ENCODE data around the gene CNGB1.
A peak's percentile ranks its signal among the peaks of the same experiment; 100 is the strongest.
"Not testable (repeated sequence)": the region's sequence is repeated elsewhere in the genome, so short reads cannot be mapped to it uniquely, and the experiment has no call there.

CNGB1 gene

DNA sequence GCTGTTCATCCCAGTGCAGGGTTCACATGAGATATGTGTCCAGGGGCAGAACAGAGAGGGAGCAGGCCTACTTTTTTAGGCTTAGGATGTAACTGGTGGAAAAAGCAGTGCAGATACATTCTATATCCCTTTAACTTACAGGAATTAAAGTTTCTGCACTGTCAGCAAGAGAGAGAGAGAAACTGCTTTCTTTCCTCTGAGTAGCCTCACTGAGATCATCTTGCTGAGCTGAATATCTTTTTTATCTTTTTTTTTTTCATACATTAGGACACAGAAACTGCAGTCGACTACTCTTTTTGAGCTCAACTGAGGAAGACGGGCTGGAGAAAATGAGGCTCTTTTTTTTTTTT lies 50.1 kb downstream of the CNGB1 start:
- no peak for DNase-seq (ENCODE audit: low read depth)
- no peak overlapping the region for H3K4me3 ChIP-seq (ENCODE audit: low read depth, low read length)
- TF ChIP-seq CTCF (conservative IDR thresholded peaks at IDR 0.05; ENCODE audit: low read depth, low read length), result no peak

DNA sequence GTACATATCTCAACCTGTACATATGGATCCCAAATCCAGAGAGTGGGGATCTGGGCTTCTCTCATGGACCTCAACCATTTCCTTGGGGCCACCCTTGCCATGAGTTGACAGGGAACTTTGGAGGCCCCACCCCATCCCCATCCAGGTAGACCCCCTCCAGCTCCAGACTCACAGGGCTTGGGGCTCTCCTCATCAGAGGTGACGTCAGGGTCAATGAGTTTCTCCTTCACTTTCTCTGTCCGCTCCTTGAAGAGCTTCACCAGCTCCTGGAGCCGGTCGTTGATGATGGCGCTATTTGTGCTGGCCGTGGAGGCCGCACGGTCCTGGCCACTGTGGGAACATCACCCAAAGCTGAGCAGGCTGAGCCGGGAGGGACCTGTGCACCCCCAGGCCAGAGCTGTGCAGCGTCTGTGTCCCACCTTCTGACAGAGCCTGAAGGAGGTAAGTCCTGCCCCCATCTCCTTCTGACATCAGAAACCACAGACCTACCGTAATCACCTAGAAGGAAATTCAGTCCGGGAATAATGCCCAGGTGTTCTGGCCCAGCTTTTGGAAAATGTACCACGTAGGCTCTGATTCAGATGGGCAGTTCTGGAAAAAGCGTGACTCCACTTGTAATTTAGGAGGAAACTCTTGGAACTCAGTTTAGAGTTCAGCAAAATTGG lies 50.6 kb downstream of the CNGB1 start:
- no peak for TF ChIP-seq CTCF (conservative IDR thresholded peaks at IDR 0.05; ENCODE audit: low read depth, low read length)
- DNase-seq (ENCODE audit: low read depth), result no peak
- H3K4me3 ChIP-seq (ENCODE audit: low read depth, low read length), result no peak overlapping the region

- TF ChIP-seq CTCF (conservative IDR thresholded peaks at IDR 0.05; ENCODE audit: low read depth, low read length), result no peak
- no peak overlapping the region for H3K4me3 ChIP-seq (ENCODE audit: low read depth, low read length)
- no peak for DNase-seq (ENCODE audit: low read depth)
These were observed 51.9 kb downstream of the CNGB1 start for GRCh38 chr16:57918994-57919393.

GRCh38 chr16:57918444-57918843 lies 52.5 kb downstream of the CNGB1 start:
- no peak for TF ChIP-seq CTCF (conservative IDR thresholded peaks at IDR 0.05; ENCODE audit: low read depth, low read length)
- no peak for DNase-seq (ENCODE audit: low read depth)
- no peak overlapping the region for H3K4me3 ChIP-seq (ENCODE audit: low read depth, low read length)

GRCh38 chr16:57917929-57918328 lies 53.0 kb downstream of the CNGB1 start:
- H3K4me3 ChIP-seq (ENCODE audit: low read depth, low read length); DNase-seq (ENCODE audit: low read depth): not testable (repeated sequence)

- not testable (repeated sequence) for DNase-seq (ENCODE audit: low read depth)
These were observed 53.4 kb downstream of the CNGB1 start for GRCh38 chr16:57917489-57917888.

DNA sequence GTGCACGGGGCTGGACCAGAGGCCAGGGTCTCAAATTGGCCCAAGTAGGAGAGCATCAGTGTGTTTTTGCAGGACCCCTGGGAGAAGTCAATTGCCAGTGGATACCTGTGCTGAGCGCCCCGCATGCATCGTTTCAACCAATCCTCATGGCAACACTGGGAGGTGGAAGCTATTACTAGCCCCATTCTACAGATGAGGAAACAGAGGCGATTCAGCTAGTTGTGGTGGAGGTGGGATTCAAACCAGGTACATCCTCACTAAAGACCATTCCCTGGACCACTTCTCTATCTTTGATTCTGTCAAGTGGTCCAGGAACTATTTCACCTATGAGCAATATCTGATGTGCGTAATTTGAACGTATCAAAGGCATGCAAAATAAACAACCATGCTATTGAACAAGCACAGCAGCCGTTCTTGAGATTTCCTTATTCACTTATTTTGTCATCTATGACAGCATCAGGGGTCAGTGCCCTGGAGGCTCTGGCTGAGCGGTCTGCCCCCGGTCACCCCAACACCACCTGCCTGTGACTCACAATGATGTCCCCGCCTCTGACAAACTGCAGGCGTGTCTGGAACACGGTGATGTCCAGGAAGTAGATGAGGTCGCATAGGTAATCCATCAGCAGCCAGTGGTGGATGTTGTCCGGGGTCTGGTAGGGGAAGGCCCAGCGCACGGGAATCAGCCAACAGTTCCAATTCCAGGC lies 54.0 kb downstream of the CNGB1 start:
- no peak overlapping the region for H3K4me3 ChIP-seq (ENCODE audit: low read depth, low read length)
- DNase-seq (ENCODE audit: low read depth), result peak; percentile 28
- TF ChIP-seq CTCF (conservative IDR thresholded peaks at IDR 0.05; ENCODE audit: low read depth, low read length), result no peak

More at GRCh38 chr16:57917489-57917888, 53.4 kb downstream of the CNGB1 start:
- H3K4me3 ChIP-seq (ENCODE audit: low read depth, low read length), result not testable (repeated sequence)

DNA sequence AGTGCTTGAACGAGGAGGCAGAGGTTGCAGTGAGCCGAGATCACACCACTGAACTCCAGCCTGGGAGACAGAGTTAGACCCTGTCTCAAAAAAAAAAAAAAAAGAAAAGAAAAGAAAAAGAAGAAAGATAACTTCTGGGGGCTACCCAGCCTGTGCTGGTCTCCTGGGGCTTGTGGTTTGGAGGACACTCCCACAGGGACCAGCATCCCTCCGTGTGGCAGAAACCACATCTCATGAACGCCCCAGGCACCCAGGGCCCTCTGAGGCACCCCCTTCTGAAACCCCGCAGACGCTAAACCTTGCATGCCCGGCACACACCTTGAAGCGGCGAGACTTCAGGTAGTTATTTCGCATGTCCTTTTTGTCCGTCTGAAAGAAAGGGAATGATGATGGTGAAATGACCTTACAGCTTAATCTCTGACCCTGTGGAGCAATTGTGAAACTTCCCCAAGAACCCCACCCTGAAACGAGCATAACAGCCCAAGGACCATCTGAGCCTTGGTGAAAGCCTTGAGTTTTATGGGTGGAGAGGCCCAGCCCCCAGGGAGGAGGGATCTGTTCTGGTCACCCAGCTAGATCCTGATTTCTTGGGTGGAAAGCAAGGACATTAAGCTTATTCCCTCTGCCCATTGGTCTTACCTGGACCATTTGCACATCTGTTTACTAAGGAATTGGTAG lies 55.0 kb downstream of the CNGB1 start:
- no peak for TF ChIP-seq CTCF (conservative IDR thresholded peaks at IDR 0.05; ENCODE audit: low read depth, low read length)
- no peak for DNase-seq (ENCODE audit: low read depth)
- no peak overlapping the region for H3K4me3 ChIP-seq (ENCODE audit: low read depth, low read length)

Data from choroid plexus epithelial cell (primary cell).